ENCODE measurements around the gene GRIK1. TPM values are rescaled to one million over a fixed set of nuclear protein-coding genes. Genes with fewer than 3 reads are reported as not detected.

The GRIK1 gene
- total RNA-seq, 2 experiments from 2014 or later: not detected

DNA sequence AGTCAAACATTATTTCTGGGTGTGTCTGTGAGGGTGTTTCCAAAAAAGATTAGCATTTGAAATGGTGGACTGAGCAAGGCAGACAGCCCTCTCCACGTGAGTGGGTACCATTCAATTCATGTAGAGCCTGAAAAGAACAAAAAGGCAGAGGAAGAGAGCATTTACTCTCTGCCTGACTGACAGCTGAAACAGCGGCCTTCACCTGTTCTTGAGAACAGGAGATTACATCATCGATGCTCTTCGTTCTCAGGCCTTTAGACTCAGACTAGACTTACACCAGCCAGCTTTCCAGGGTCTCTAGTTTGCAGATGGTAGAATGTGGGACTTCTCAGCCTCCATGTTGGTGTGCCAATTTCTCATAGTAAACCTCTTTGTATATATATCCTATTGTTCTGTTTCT is 338.7 kb downstream of the GRIK1 start:
- TF ChIP-seq, protein P1, sequence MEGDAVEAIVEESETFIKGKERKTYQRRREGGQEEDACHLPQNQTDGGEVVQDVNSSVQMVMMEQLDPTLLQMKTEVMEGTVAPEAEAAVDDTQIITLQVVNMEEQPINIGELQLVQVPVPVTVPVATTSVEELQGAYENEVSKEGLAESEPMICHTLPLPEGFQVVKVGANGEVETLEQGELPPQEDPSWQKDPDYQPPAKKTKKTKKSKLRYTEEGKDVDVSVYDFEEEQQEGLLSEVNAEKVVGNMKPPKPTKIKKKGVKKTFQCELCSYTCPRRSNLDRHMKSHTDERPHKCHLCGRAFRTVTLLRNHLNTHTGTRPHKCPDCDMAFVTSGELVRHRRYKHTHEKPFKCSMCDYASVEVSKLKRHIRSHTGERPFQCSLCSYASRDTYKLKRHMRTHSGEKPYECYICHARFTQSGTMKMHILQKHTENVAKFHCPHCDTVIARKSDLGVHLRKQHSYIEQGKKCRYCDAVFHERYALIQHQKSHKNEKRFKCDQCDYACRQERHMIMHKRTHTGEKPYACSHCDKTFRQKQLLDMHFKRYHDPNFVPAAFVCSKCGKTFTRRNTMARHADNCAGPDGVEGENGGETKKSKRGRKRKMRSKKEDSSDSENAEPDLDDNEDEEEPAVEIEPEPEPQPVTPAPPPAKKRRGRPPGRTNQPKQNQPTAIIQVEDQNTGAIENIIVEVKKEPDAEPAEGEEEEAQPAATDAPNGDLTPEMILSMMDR (IDR thresholded peaks at IDR 0.05): no peak
- no peaks in the 10 kb centered on the region for H3K4me1 Mint-ChIP-seq (ENCODE audit: low read depth)
- no peak overlapping the region for H3K4me3 Mint-ChIP-seq
- intact Hi-C loops (cut with micrococcal nuclease): no loop called here
- H3K9me3 Mint-ChIP-seq: no peaks in the 10 kb centered on the region
- ATAC-seq (no peak), DNase-seq (no peak)
- H3K36me3 Mint-ChIP-seq (ENCODE audit: low read depth): no peaks in the 10 kb centered on the region
- POLR2A ChIA-PET: no interaction called here
- CTCF ChIA-PET: no interaction called here
- no peak overlapping the region for H3K27ac Mint-ChIP-seq
- no peaks in the 10 kb centered on the region for H3K27me3 Mint-ChIP-seq

- Mint-ChIP-seq H3K9me3 (no peaks in the 10 kb centered on the region), H3K4me1 (ENCODE audit: low read depth) (no peaks in the 10 kb centered on the region), H3K27me3 (peaks cover 5% of the 10 kb centered on the region), H3K36me3 (ENCODE audit: low read depth) (no peaks in the 10 kb centered on the region), H3K27ac (no peak overlapping the region), H3K4me3 (no peak overlapping the region)
- TF ChIP-seq, protein P1 (IDR thresholded peaks at IDR 0.05): no peak
- DNase-seq: no peak
- no peak for ATAC-seq
- ChIA-PET CTCF (no interaction called here), POLR2A (no interaction called here)
- intact Hi-C loops (cut with micrococcal nuclease): no loop called here
Measured at GRCh38 chr21:29586696-29587095, 353.1 kb downstream of the GRIK1 start.

DNA sequence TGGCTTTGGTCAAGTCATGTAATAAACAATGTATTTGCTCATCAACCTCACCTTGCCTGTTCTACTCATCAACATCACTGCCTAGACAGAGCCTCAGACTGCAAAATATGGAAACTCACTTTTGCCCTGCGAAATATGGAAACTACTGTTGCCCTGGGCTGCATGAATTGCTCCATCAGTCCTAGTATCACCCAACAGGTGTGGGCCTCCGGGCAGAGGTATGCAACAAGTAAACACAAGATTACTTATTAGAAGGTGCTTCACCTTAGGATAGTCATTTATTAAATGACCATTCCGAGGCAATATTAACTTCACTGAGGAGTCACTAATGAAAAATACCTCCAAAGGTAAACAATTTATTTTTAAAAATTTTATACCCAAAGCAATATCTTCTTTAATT is 354.3 kb downstream of the GRIK1 start:
- Mint-ChIP-seq H3K9me3 (no peaks in the 10 kb centered on the region), H3K27me3 (peaks cover 2% of the 10 kb centered on the region), H3K4me3 (no peak overlapping the region), H3K36me3 (ENCODE audit: low read depth) (no peaks in the 10 kb centered on the region), H3K27ac (no peak overlapping the region), H3K4me1 (ENCODE audit: low read depth) (no peaks in the 10 kb centered on the region)
- POLR2A ChIA-PET: no interaction called here
- DNase-seq (no peak), ATAC-seq (no peak)
- intact Hi-C loops (cut with micrococcal nuclease): no loop called here
- CTCF ChIA-PET: no interaction called here
- TF ChIP-seq, protein P1 (IDR thresholded peaks at IDR 0.05): no peak

- TF ChIP-seq, protein P1 (IDR thresholded peaks at IDR 0.05): no peak
- Mint-ChIP-seq H3K36me3 (ENCODE audit: low read depth) (no peaks in the 10 kb centered on the region), H3K27ac (no peak overlapping the region), H3K4me3 (no peak overlapping the region), H3K27me3 (no peaks in the 10 kb centered on the region), H3K4me1 (ENCODE audit: low read depth) (no peaks in the 10 kb centered on the region), H3K9me3 (no peaks in the 10 kb centered on the region)
- ChIA-PET POLR2A (no interaction called here), CTCF (no interaction called here)
- ATAC-seq (no peak), DNase-seq (no peak)
- intact Hi-C loops (cut with micrococcal nuclease): no loop called here
Measured at GRCh38 chr21:29583424-29583924, 356.3 kb downstream of the GRIK1 start.

GRCh38 chr21:29582855-29583254 is 356.9 kb downstream of the GRIK1 start:
- Mint-ChIP-seq H3K27ac (no peak overlapping the region), H3K27me3 (no peaks in the 10 kb centered on the region), H3K9me3 (no peaks in the 10 kb centered on the region), H3K4me3 (no peak overlapping the region), H3K36me3 (ENCODE audit: low read depth) (no peaks in the 10 kb centered on the region), H3K4me1 (ENCODE audit: low read depth) (no peaks in the 10 kb centered on the region)
- ChIA-PET POLR2A (no interaction called here), CTCF (no interaction called here)
- TF ChIP-seq, protein P1 (IDR thresholded peaks at IDR 0.05): no peak
- intact Hi-C loops (cut with micrococcal nuclease): no loop called here
- DNase-seq: no peak
- ATAC-seq: no peak
